SH-SY5Y (cell line): ENCODE data around the gene STAG2.

Experiments used
- GATA2 ChIP-seq: IDR thresholded peaks from 2 replicates; pipeline ENCODE4 v1.6.1; 2011; ENCODE audit warnings: mild to moderate bottlenecking, low read depth, low read length
- GATA3 ChIP-seq: IDR thresholded peaks from 2 replicates; pipeline ENCODE4 v1.6.1; 2011; ENCODE audit warnings: low read depth, mild to moderate bottlenecking, low read length, moderate library complexity

DNA sequence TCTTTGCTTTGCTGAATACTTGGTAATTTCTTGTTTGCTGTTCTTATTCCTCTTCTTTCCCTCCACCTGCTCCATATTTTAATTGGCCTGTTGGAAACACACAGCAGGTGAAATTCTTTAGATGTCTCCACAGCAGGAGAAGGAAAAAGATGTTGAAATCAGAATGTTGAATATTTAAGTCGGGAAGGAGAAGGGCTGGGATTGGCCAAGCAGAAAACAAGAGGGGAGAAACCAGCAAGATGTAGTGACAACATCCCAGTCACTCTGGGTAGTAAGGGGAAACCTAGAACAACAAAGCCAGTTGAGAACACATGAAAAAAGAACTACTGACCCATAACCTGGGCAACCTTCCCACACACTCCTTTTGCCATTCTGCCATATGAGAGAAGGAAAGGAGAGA is 37.3 kb upstream of the STAG2 start:
- no peak for TF ChIP-seq GATA2
- no peak for TF ChIP-seq GATA3
